ENCODE results near the gene PRELID2. TPM values are rescaled to one million over a fixed set of nuclear protein-coding genes. Genes with fewer than 3 reads are reported as not detected.

Gene PRELID2
- total RNA-seq, 1 experiment from 2014 or later = 27.7 TPM

GRCh38 chr5:145830594-145830993 lies 4.5 kb downstream of the PRELID2 start:
- peaks cover 11% of the 10 kb centered on the region; the same call in 1 of the 2 replicates for H3K79me2 ChIP-seq (ENCODE audit: low read depth)
- H3K27ac ChIP-seq = no peak overlapping the region

GRCh38 chr5:145829708-145830361 lies 5.3 kb downstream of the PRELID2 start:
- no peak for DNase-seq
- no TSS peak for BruUV-seq (replicated peaks)
- H3F3A ChIP-seq (ENCODE audit: insufficient read depth, low read depth) = 0 out of 2 replicates have a peak, but pooled peaks cover 7% of the 10 kb centered on the region
- H3K36me3 ChIP-seq (ENCODE audit: low read depth) = no peaks in the 10 kb centered on the region
- no peaks in the 10 kb centered on the region for H3K9me3 ChIP-seq (ENCODE audit: insufficient read depth, low read depth)
- H3K9me2 ChIP-seq (ENCODE audit: insufficient read depth) = no peaks in the 10 kb centered on the region
- CTCF ChIA-PET = interaction anchor here (0.6 to 0.8 kb wide), 2 partner anchors 58 to 62 kb away, joined by 3 read pairs; no protein-coding TSS in a partner anchor
- no peaks in the 10 kb centered on the region for H4K20me1 ChIP-seq (ENCODE audit: insufficient read depth)
- no peak for TF ChIP-seq CTCF (conservative IDR thresholded peaks at IDR 0.05)
- no peak for TF ChIP-seq EZH2 (IDR thresholded peaks at IDR 0.05; ENCODE audit: low read depth)
- H3K79me2 ChIP-seq (ENCODE audit: low read depth) = peaks cover 11% of the 10 kb centered on the region; the same call in 1 of the 2 replicates
- H3K4me1 ChIP-seq (replicated peaks; ENCODE audit: insufficient read depth) = peaks cover 25% of the 10 kb centered on the region
- H2AFZ ChIP-seq = no peak overlapping the region
- no peak overlapping the region for H3K27ac ChIP-seq
- no peaks in the 10 kb centered on the region for H3K27me3 ChIP-seq (ENCODE audit: insufficient read depth, low read depth)
- no peak overlapping the region for H3K4me2 ChIP-seq
- H3K4me3 ChIP-seq = no peak overlapping the region
- intact Hi-C loops (cut with micrococcal nuclease; ENCODE audit: unreplicated experiment) = loop anchor here (5.0 to 10.0 kb wide), 2 partner anchors 302 to 1365 kb away; no protein-coding TSS in a partner anchor
- POLR2A ChIA-PET (ENCODE audit: unreplicated experiment) = interaction anchor here (0.7 kb wide), 1 partner anchor 21 kb away, joined by 4 read pairs; no protein-coding TSS in a partner anchor

More at GRCh38 chr5:145830594-145830993, 4.5 kb downstream of the PRELID2 start:
- BruUV-seq (replicated peaks) = no TSS peak
- Histone ChIP-seq H2AFZ (no peak overlapping the region), H3K4me1 (replicated peaks; ENCODE audit: insufficient read depth) (peaks cover 25% of the 10 kb centered on the region), H3K27me3 (ENCODE audit: insufficient read depth, low read depth) (no peaks in the 10 kb centered on the region), H3K4me2 (no peak overlapping the region), H4K20me1 (ENCODE audit: insufficient read depth) (no peaks in the 10 kb centered on the region), H3K36me3 (ENCODE audit: low read depth) (no peaks in the 10 kb centered on the region), H3K4me3 (no peak overlapping the region), H3K9me3 (ENCODE audit: insufficient read depth, low read depth) (no peaks in the 10 kb centered on the region), H3F3A (ENCODE audit: insufficient read depth, low read depth) (0 out of 2 replicates have a peak, but pooled peaks cover 7% of the 10 kb centered on the region), H3K9me2 (ENCODE audit: insufficient read depth) (no peaks in the 10 kb centered on the region)
- CTCF ChIA-PET = interaction anchor here (0.8 kb wide), 1 partner anchor 57 kb away, joined by 3 read pairs; no protein-coding TSS in a partner anchor
- intact Hi-C loops (cut with micrococcal nuclease; ENCODE audit: unreplicated experiment) = no loop called here
- TF ChIP-seq EZH2 (IDR thresholded peaks at IDR 0.05; ENCODE audit: low read depth) (no peak), CTCF (conservative IDR thresholded peaks at IDR 0.05) (no peak)
- POLR2A ChIA-PET (ENCODE audit: unreplicated experiment) = interaction anchor here (0.7 kb wide), 1 partner anchor 20 kb away, joined by 4 read pairs; no protein-coding TSS in a partner anchor
- no peak for DNase-seq

- no peaks in the 10 kb centered on the region for H3K9me2 ChIP-seq (ENCODE audit: insufficient read depth)
- H3K4me3 ChIP-seq = no peak overlapping the region
- DNase-seq = no peak
- intact Hi-C loops (cut with micrococcal nuclease; ENCODE audit: unreplicated experiment) = loop anchor here (5.0 to 10.0 kb wide), 2 partner anchors 305 to 1362 kb away; no protein-coding TSS in a partner anchor
- 0 out of 2 replicates have a peak, but pooled peaks cover 5% of the 10 kb centered on the region for H3K79me2 ChIP-seq (ENCODE audit: low read depth)
- H3K27ac ChIP-seq = no peak overlapping the region
- H3K9me3 ChIP-seq (ENCODE audit: insufficient read depth, low read depth) = no peaks in the 10 kb centered on the region
- 0 out of 2 replicates have a peak, but pooled peaks cover 7% of the 10 kb centered on the region for H3F3A ChIP-seq (ENCODE audit: insufficient read depth, low read depth)
- no TSS peak for BruUV-seq (replicated peaks)
- H3K27me3 ChIP-seq (ENCODE audit: insufficient read depth, low read depth) = no peaks in the 10 kb centered on the region
- H4K20me1 ChIP-seq (ENCODE audit: insufficient read depth) = no peaks in the 10 kb centered on the region
- H3K36me3 ChIP-seq (ENCODE audit: low read depth) = no peaks in the 10 kb centered on the region
- no peak overlapping the region for H3K4me2 ChIP-seq
- ChIA-PET CTCF (interaction anchor here (0.6 kb wide), 2 partner anchors 200 to 1719 kb away, joined by 3 read pairs; no protein-coding TSS in a partner anchor), POLR2A (ENCODE audit: unreplicated experiment) (no interaction called here)
- peaks cover 16% of the 10 kb centered on the region for H3K4me1 ChIP-seq (replicated peaks; ENCODE audit: insufficient read depth)
- TF ChIP-seq CTCF (conservative IDR thresholded peaks at IDR 0.05) (no peak), EZH2 (IDR thresholded peaks at IDR 0.05; ENCODE audit: low read depth) (no peak)
- no peak overlapping the region for H2AFZ ChIP-seq
Measured at GRCh38 chr5:145826895-145827674, 8.1 kb downstream of the PRELID2 start.

Measured in PC-9 (cell line).